GM19025 (cell line): ENCODE measurements around the gene DNASE1.

ENCODE experiments used
- ATAC-seq: cut with Tn5 transposase; IDR thresholded peaks from one replicate; pipeline ENCODE4 v1.9.1; 2021; ENCODE audit warnings: mild to moderate bottlenecking, low read depth, moderate library complexity; ENCODE audit not compliant: unreplicated experiment

DNASE1 gene

DNA sequence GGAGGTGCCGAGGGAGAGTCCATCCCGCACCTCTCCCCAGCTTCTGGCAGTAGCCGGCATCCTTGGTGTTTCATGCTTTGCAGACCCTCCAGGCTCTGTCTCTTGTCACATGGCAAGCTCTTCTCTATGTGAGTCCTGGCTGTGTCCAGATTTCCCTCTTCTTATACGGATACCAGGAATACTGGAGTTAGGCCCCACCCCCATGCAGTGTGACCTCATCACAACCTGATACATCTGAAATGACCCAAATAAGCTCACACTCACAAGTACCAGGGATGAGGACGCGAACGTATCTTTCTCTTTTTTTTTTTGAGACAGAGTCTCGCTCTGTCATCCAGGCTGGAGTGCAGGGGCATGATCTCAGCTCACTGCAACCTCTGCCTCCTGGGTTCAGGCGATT, 39.6 kb downstream of the DNASE1 start:
- no peak for ATAC-seq

DNA sequence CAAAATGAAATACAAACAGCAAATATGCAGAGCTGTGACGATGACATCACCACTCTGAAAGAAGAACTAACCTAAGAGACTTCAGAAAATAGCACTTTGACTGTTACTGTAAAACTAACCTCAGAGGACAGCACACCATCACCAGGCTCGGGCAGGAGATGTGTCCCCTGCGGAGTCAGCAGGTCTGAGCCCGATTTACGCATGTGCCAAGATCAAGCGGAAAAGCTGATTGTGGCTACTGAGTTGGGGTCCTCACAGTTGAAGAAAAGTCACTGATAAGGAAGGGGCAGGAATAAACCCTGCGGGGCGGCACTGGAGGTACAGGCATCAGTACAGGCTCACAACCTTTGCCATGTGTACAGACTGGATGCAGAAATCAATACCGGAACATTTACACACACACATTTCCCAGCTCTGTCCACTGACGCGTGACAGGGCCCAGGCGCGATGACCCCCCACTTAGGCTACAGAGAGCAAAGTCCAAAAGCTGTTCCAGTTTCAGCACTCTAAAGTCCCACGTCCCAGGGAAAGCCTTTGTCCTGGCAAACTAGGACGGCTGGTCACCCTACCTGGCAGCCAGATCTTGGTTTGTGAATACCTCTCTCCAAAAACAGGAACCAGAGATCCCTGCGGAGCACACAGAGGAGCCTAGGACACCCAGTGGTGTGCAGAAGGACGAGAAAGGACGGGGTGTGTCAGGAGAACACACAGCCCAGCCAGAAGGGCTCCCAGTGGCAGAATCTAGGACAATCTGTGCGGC, 41.3 kb downstream of the DNASE1 start:
- no peak for ATAC-seq

DNA sequence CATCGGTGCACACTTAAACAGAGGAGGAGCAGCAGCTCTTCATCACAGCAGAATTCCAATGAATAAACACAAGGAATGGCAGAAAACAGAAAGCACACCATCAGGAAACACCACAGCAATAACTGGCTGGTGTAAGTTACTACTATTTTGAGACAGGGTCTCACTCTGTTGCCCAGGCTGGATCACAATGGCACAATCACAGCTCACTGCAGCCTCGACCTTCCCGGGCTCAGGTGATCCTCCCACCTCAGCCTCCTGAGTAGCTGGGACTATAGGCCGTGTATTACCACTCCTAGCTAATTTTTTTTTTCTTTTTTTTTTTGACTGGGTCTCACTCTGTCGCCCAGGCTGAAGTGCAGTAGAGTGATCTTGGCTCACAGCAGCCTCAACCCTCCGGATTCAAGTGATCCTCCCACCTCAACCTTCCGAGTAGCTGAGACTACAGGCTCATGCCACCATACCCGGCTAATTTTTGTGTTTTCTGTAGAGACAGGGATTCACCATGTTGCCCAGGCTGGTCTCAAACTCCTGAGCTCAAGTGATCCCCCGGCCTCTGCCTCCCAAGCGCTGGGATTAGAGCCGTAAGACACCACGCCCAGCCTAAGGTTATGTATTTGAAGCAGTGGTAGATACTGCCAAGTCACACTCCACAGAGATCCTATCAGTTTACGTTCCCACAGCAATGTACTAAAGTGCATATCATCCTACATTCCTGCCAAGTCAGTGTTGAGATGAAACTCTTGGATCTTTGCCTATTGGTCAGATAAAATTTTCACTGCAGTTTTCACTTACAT, 42.1 kb downstream of the DNASE1 start:
- no peak for ATAC-seq

DNA sequence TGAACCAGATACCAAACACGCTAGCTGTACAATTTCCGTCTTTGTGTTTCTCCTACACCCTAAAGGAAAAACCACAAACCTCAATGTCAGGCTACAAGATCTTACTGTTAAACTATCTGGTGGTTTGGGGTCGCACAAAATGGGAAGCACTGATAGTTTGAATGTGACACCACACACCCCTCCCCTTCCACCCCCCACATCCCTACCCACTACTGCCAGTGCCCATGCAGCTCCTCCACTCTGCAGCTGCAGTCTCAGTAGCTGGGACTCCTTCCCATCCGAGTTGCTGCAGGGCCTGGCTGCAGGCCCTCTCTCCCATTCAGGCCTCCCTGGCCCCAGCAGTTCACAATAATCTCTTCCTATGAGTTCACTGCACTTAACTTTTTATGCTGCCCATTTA, 44.5 kb downstream of the DNASE1 start:
- no peak for ATAC-seq

DNA sequence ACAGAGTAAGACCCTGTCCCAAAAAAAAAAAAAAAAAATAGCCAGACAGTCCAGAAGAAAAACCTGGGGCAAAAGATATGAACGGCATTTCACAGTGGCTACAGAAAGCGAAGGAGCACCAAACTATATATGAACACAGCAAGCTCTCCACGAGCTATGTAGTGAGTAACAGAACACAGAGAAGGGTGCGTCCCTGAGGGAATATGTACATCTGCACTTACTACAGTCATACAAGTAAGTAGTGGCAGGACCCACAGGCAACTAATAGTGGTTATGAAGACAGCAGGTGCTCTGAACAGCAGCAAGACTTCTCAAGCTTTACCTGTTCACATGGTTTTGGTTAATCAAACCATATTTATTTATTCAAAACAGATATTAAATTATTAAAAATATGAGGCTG, 47.0 kb downstream of the DNASE1 start:
- ATAC-seq: no peak

DNA sequence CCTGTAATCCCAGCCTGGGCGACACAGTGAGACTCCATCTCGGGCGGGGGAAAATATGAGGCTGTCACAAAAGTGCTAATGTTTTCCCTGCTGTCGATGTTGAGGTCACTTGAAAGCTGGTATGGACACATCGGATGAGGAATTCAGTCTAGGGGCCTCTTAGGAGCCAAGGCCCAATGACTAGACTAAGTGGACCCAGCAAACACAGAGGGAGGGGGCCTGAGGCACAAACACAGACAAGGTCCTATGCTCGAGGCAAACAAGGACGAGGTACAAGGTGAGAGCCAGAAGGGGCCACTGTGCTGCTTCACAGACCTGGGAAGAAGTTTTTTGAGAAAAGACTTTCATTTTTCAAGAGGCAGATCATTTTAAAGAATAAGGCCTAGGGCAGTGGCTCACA, 47.6 kb downstream of the DNASE1 start:
- no peak for ATAC-seq

DNA sequence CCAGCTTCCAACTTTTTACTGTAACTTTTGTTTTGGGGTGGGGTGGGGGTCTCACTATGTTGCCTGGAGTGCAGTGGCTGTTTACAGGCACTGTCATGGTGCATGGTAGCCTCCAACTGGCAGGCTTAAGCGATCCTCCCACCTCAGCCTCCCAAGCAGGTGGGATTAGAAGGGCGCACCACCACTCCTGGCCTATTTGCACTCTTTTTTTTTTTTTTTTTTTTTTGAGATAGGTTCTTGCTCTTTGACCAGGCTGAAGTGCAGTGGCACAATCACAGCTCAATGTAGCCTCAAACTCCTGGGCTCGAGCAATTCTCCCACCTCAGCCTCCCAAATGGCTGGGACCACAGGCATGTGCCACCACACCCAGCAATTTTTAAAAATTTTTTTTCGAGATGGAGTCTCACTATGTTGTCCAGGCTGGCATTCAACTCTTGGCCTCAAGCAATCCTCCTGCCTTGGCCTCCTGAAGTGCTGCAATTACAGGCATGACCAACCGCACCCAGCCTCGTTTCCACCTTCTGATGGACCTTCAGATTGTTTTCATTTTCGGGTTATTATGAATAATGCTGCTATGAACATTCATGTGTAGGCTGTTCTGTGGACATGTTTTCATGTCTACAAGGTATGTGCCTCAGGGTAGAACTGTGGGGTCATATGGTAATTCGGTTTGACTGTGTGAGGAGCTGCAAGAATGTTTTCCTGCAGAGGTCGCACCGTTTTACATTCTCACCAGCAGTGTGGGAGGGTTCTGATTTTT, 51.9 kb downstream of the DNASE1 start:
- no peak for ATAC-seq
